GM04504 (cell line): ENCODE data around the gene SH3TC1.
A peak's percentile ranks its signal among the peaks of the same experiment; 100 is the strongest.

Experiments
- DNase-seq: peaks from one replicate; pipeline ENCODE4 v3.0.0-alpha.2; 2012; ENCODE audit warnings: low read depth

The SH3TC1 gene

GRCh38 chr4:8229331-8229975 is 30.4 kb downstream of the SH3TC1 start:
- DNase-seq = no peak

GRCh38 chr4:8230033-8230432 is 30.9 kb downstream of the SH3TC1 start:
- no peak for DNase-seq

- DNase-seq = no peak
These were observed 31.8 kb downstream of the SH3TC1 start for GRCh38 chr4:8230891-8231290.

GRCh38 chr4:8231551-8232049 is 32.5 kb downstream of the SH3TC1 start:
- no peak for DNase-seq

GRCh38 chr4:8232748-8233147 is 33.7 kb downstream of the SH3TC1 start:
- no peak for DNase-seq

- DNase-seq = no peak
These were observed 34.8 kb downstream of the SH3TC1 start for GRCh38 chr4:8233672-8234484.

- DNase-seq = no peak
These were observed 35.6 kb downstream of the SH3TC1 start for GRCh38 chr4:8234715-8235114.

- DNase-seq = no peak
These were observed 36.1 kb downstream of the SH3TC1 start for GRCh38 chr4:8235224-8235623.

GRCh38 chr4:8235686-8236085 is 36.6 kb downstream of the SH3TC1 start:
- DNase-seq = no peak

GRCh38 chr4:8236106-8236919 is 37.2 kb downstream of the SH3TC1 start:
- DNase-seq = no peak

GRCh38 chr4:8236920-8237195 is 37.8 kb downstream of the SH3TC1 start:
- no peak for DNase-seq

- DNase-seq = no peak
These were observed 38.3 kb downstream of the SH3TC1 start for GRCh38 chr4:8237256-8237989.

- DNase-seq = no peak
These were observed 39.0 kb downstream of the SH3TC1 start for GRCh38 chr4:8238036-8238511.

GRCh38 chr4:8238515-8239053 is 39.5 kb downstream of the SH3TC1 start:
- DNase-seq = no peak

GRCh38 chr4:8239226-8239625 is 40.1 kb downstream of the SH3TC1 start:
- DNase-seq = no peak

- DNase-seq = no peak
These were observed 40.6 kb downstream of the SH3TC1 start for GRCh38 chr4:8239661-8240060.

- no peak for DNase-seq
These were observed 41.3 kb downstream of the SH3TC1 start for GRCh38 chr4:8240211-8241041.

GRCh38 chr4:8241211-8241779 is 42.2 kb downstream of the SH3TC1 start:
- no peak for DNase-seq

GRCh38 chr4:8241895-8242696 is 43.0 kb downstream of the SH3TC1 start:
- DNase-seq = peak; percentile 67
